GM12872 (cell line): ENCODE data around the gene SMG6.

Experiments used
- CTCF ChIP-seq: IDR thresholded peaks from 3 replicates; pipeline ENCODE4 v1.5.1; 2011; ENCODE audit warnings: low read depth, mild to moderate bottlenecking, low read length, moderate library complexity; ENCODE audit not compliant: insufficient read depth

The SMG6 gene

GRCh38 chr17:2202996-2203575 lies 100.5 kb downstream of the SMG6 start:
- no peak for TF ChIP-seq CTCF

GRCh38 chr17:2202302-2202995 lies 101.1 kb downstream of the SMG6 start:
- TF ChIP-seq CTCF: no peak

GRCh38 chr17:2198927-2199326 lies 104.7 kb downstream of the SMG6 start:
- no peak for TF ChIP-seq CTCF

- no peak for TF ChIP-seq CTCF
These were observed 106.3 kb downstream of the SMG6 start for GRCh38 chr17:2197271-2197670.

GRCh38 chr17:2195729-2196128 lies 107.9 kb downstream of the SMG6 start:
- TF ChIP-seq CTCF: no peak

GRCh38 chr17:2194889-2195335 lies 108.7 kb downstream of the SMG6 start:
- TF ChIP-seq CTCF: no peak

- TF ChIP-seq CTCF: no peak
These were observed 111.1 kb downstream of the SMG6 start for GRCh38 chr17:2192367-2193057.
